Panc1 (cell line): ENCODE results near the gene INPP4A.

Experiments
- CTCF ChIP-seq: fragments of 450-650 bp; IDR thresholded peaks from 2 replicates; pipeline ENCODE4 v1.5.1; 2017; ENCODE audit warnings: mild to moderate bottlenecking
- REST ChIP-seq, 2 experiments: IDR thresholded peaks; 2 replicates each; pipeline ENCODE4 v1.6.1; 2011 to 2012; ENCODE audit warnings: low read depth in 2 of 2, control low read depth in 1 of 2, low read length in 1 of 2, mild to moderate bottlenecking in 1 of 2, moderate library complexity in 1 of 2; ENCODE audit not compliant: insufficient read depth in 1 of 2

- TF ChIP-seq CTCF = no peak
- TF ChIP-seq REST (IDR thresholded peaks at IDR 0.05; ENCODE audit: insufficient read depth in 1 of 2, low read depth in 2 of 2, low read length in 1 of 2) = no peak
These were observed 30.4 kb downstream of the INPP4A start for GRCh38 chr2:98474979-98475632.
